ENCODE measurements around the gene CLIC6.

- no peak for TF ChIP-seq EP300 (IDR thresholded peaks at IDR 0.05; ENCODE audit: borderline replicate concordance)
- no peak for TF ChIP-seq YY1 (IDR thresholded peaks at IDR 0.05; ENCODE audit: low read depth)
- TF ChIP-seq EGR1 (IDR thresholded peaks at IDR 0.05): no peak
- no peak for TF ChIP-seq USF1 (IDR thresholded peaks at IDR 0.05)
These were observed 18.3 kb downstream of the CLIC6 start for GRCh38 chr21:34687065-34687464.
